PC-9 (cell line): ENCODE measurements around the gene IL12RB1.

Source experiments
- CTCF ChIP-seq: fragments of 200-600 bp; sonication (generic); conservative IDR thresholded peaks from 2 replicates; pipeline ENCODE4 v1.6.1; 2017; ENCODE audit warnings: mixed run types, antibody characterized with exemption, mild to moderate bottlenecking, moderate library complexity
- EZH2 ChIP-seq: fragments of 200-600 bp; sonication (generic); IDR thresholded peaks from 2 replicates; pipeline ENCODE4 v1.8.0; 2017; ENCODE audit warnings: antibody characterized with exemption, low read depth

- TF ChIP-seq EZH2: no peak
- TF ChIP-seq CTCF: no peak
These were observed 16.6 kb downstream of the IL12RB1 start for GRCh38 chr19:18070181-18070580.
